GM23338 (cell line): ENCODE results near the gene ZYG11B. TPM values are rescaled to one million over a fixed set of nuclear protein-coding genes. Genes with fewer than 3 reads are reported as not detected.

ENCODE experiments used
- ATAC-seq: fragments of 200-7000 bp; cut with Tn5 transposase; 3 replicates; pipeline ENCODE4 v1.9.1; 2020
- DNase-seq: peaks from one replicate; pipeline ENCODE4 v3.0.0-alpha.2; 2015; ENCODE audit warnings: low spot score
- H2AFZ ChIP-seq: fragments of 200-600 bp; sonication (generic); 2 replicates; pipeline ENCODE4 v1.8.0; 2016; ENCODE audit warnings: antibody characterized with exemption, mild to moderate bottlenecking, moderate library complexity
- H3F3A ChIP-seq: fragments of 200-600 bp; sonication (generic); replicated peaks from 2 replicates; pipeline ENCODE4 v1.8.0; 2017; ENCODE audit warnings: antibody characterized with exemption, mixed run types, low read depth
- H3K27ac ChIP-seq: fragments of 200-600 bp; sonication (generic); 2 replicates; pipeline ENCODE4 v1.6.1; 2016; ENCODE audit warnings: low read depth
- H3K27me3 ChIP-seq: fragments of 200-600 bp; sonication (generic); 2 replicates; pipeline ENCODE4 v1.8.0; 2016; ENCODE audit warnings: mild to moderate bottlenecking, mixed run types, moderate library complexity; ENCODE audit not compliant: insufficient read depth
- H3K36me3 ChIP-seq: fragments of 200-600 bp; sonication (generic); 2 replicates; pipeline ENCODE4 v1.8.0; 2016; ENCODE audit warnings: mild to moderate bottlenecking; ENCODE audit not compliant: insufficient read depth
- H3K4me1 ChIP-seq: fragments of 200-600 bp; sonication (generic); 2 replicates; pipeline ENCODE4 v1.8.0; 2016; ENCODE audit warnings: mild to moderate bottlenecking, moderate library complexity; ENCODE audit not compliant: insufficient read depth
- H3K4me2 ChIP-seq: fragments of 200-600 bp; sonication (generic); 2 replicates; pipeline ENCODE4 v1.7.1; 2017; ENCODE audit warnings: mixed run types
- H3K4me3 ChIP-seq: fragments of 200-600 bp; sonication (generic); 2 replicates; pipeline ENCODE4 v1.6.1; 2016; ENCODE audit warnings: mixed run types
- H3K79me2 ChIP-seq: fragments of 200-600 bp; sonication (generic); replicated peaks from 2 replicates; pipeline ENCODE4 v1.8.0; 2017; ENCODE audit warnings: mild to moderate bottlenecking; ENCODE audit not compliant: insufficient read depth
- H3K9me2 ChIP-seq: fragments of 200-600 bp; sonication (generic); 2 replicates; pipeline ENCODE4 v1.8.0; 2017; ENCODE audit not compliant: insufficient read depth
- H4K20me1 ChIP-seq: fragments of 200-600 bp; sonication (generic); replicated peaks from 2 replicates; pipeline ENCODE4 v1.8.0; 2017; ENCODE audit warnings: mild to moderate bottlenecking; ENCODE audit not compliant: insufficient read depth
- H3K27ac Mint-ChIP-seq: 2 replicates; pipeline ENCODE4 v1.8.0; 2020; ENCODE audit warnings: inconsistent platforms, mild to moderate bottlenecking, moderate library complexity, mixed read lengths
- H3K27me3 Mint-ChIP-seq: 3 replicates; pipeline ENCODE4 v1.8.0; 2022; ENCODE audit warnings: low read depth, mild to moderate bottlenecking, moderate library complexity, mixed read lengths, inconsistent platforms; ENCODE audit not compliant: insufficient read depth, poor library complexity
- H3K36me3 Mint-ChIP-seq: 3 replicates; pipeline ENCODE4 v1.8.0; 2021; ENCODE audit warnings: low read depth, mild to moderate bottlenecking, inconsistent platforms, moderate library complexity, mixed read lengths
- H3K4me1 Mint-ChIP-seq: 3 replicates; pipeline ENCODE4 v1.8.0; 2020; ENCODE audit warnings: mild to moderate bottlenecking, inconsistent platforms, mixed read lengths
- H3K4me3 Mint-ChIP-seq: 3 replicates; pipeline ENCODE4 v1.8.0; 2021; ENCODE audit warnings: moderate library complexity, mild to moderate bottlenecking, inconsistent platforms, mixed read lengths
- H3K9me3 Mint-ChIP-seq: 3 replicates; pipeline ENCODE4 v1.8.0; 2020; ENCODE audit warnings: moderate library complexity, mild to moderate bottlenecking, inconsistent platforms, mixed read lengths
- CREB1 ChIP-seq: fragments of 250-450 bp; sonication (Bioruptor Pico); IDR thresholded peaks from 2 replicates; pipeline ENCODE4 v1.5.0; 2020; ENCODE audit warnings: low read depth, mild to moderate bottlenecking, moderate library complexity
- CTCF ChIP-seq, 2 experiments: fragments of 200-600 bp in 1 of 2; sonication (generic) in 1 of 2; conservative IDR thresholded peaks; 2 replicates each; pipeline versions ENCODE4 v1.5.1 to v1.6.1; 2016 to 2017; ENCODE audit warnings: antibody characterized with exemption in 2 of 2, low read depth in 2 of 2, mild to moderate bottlenecking in 2 of 2, moderate library complexity in 1 of 2
- ETS1 ChIP-seq: IDR thresholded peaks from 2 replicates; pipeline ENCODE4 v1.6.1; 2016; ENCODE audit warnings: antibody characterized with exemption
- EZH2 ChIP-seq: fragments of 200-600 bp; sonication (generic); IDR thresholded peaks from one replicate; pipeline ENCODE4 v1.8.0; 2017; ENCODE audit warnings: antibody characterized with exemption, mild to moderate bottlenecking, low read depth; ENCODE audit not compliant: unreplicated experiment
- EZH2phosphoT487 ChIP-seq: fragments of 200-600 bp; sonication (generic); IDR thresholded peaks from one replicate; pipeline ENCODE4 v1.8.1; 2018; ENCODE audit warnings: antibody characterized with exemption; ENCODE audit not compliant: unreplicated experiment
- JUNB ChIP-seq: IDR thresholded peaks from one replicate; pipeline ENCODE4 v1.6.1; 2016; ENCODE audit warnings: antibody characterized with exemption; ENCODE audit not compliant: unreplicated experiment
- NANOG ChIP-seq: IDR thresholded peaks from 2 replicates; pipeline ENCODE4 v1.6.1; 2016; ENCODE audit warnings: antibody characterized with exemption, borderline replicate concordance
- POLR2AphosphoS5 ChIP-seq: IDR thresholded peaks from 2 replicates; pipeline ENCODE4 v1.6.1; 2016; ENCODE audit warnings: antibody characterized with exemption, low read depth
- REST ChIP-seq: IDR thresholded peaks from one replicate; pipeline ENCODE4 v1.6.1; 2018; ENCODE audit warnings: antibody characterized with exemption; ENCODE audit not compliant: unreplicated experiment
- STAT1 ChIP-seq: IDR thresholded peaks from one replicate; pipeline ENCODE4 v1.6.1; 2016; ENCODE audit warnings: antibody characterized with exemption; ENCODE audit not compliant: unreplicated experiment
- ZNF114 ChIP-seq: fragments of 250-450 bp; sonication (Bioruptor Pico); IDR thresholded peaks from 2 replicates; pipeline ENCODE4 v1.5.0; 2020; ENCODE audit warnings: mild to moderate bottlenecking, moderate library complexity
- long read RNA-seq: library from polyadenylated mRNA; unstranded; transcript quantifications from one replicate; pipeline ENCODE4 v2.0.0, GENCODE V29; 2020; ENCODE audit not compliant: unreplicated experiment
- polyA plus RNA-seq: library from polyadenylated mRNA; unstranded; fragments of >200 nt; fragmentation: Nextera tagmentation; extraction: Ambion mirVana; gene quantifications from 2 replicates; pipeline ENCODE4 v1.2.1, GENCODE V29; 2016
- total RNA-seq: library from RNA; depleted of rRNA; stranded (reverse); fragments of >200 nt; shearing (Covaris generic); gene quantifications from 2 replicates; pipeline ENCODE4 v1.2.3, GENCODE V29; 2014; rRNA removed

The ZYG11B gene
- 35.4 and 42.3 TPM in 2 replicates for total RNA-seq
- polyA plus RNA-seq: 7.5 and 7.8 TPM in 2 replicates
- long read RNA-seq: 0 reads

- peak; percentile 90 for DNase-seq
- ATAC-seq: peak; percentile 96
- Mint-ChIP-seq H3K9me3 (no peaks in the 10 kb centered on the region), H3K4me1 (peaks cover 18% of the 10 kb centered on the region), H3K36me3 (no peaks in the 10 kb centered on the region), H3K27me3 (peaks cover 3% of the 10 kb centered on the region), H3K4me3 (peak within 1 kb of the TSS; percentile 94), H3K27ac (no peak within 1 kb of the TSS)
- H3K4me2 ChIP-seq: peak within 1 kb of the TSS; percentile 98
- H3K9me2 ChIP-seq: no peaks in the 10 kb centered on the region
- H3F3A ChIP-seq: peaks cover 5% of the 10 kb centered on the region
- H4K20me1 ChIP-seq: peaks cover 10% of the 10 kb centered on the region
- peak within 1 kb of the TSS; percentile 97 for H2AFZ ChIP-seq
- peak within 1 kb of the TSS; percentile 91 for H3K4me3 ChIP-seq
- H3K4me1 ChIP-seq: peaks cover 8% of the 10 kb centered on the region
- peak within 1 kb of the TSS; percentile 21; the same call in 1 of the 2 replicates for H3K27ac ChIP-seq
- H3K27me3 ChIP-seq: no peaks in the 10 kb centered on the region
- TF ChIP-seq CREB1 (CRISPR knock-in tag): no peak
- no peak for TF ChIP-seq CTCF (conservative IDR thresholded peaks at IDR 0.05; ENCODE audit: low read depth in 2 of 2)
- peak; percentile 75 for TF ChIP-seq POLR2AphosphoS5
- no peak for TF ChIP-seq REST
- no peak for TF ChIP-seq EZH2
- no peak for TF ChIP-seq STAT1
- H3K36me3 ChIP-seq: no peaks in the 10 kb centered on the region
- peaks cover 49% of the 10 kb centered on the region for H3K79me2 ChIP-seq
Measured at GRCh38 chr1:52726265-52727113, at the start of gene ZYG11B. Gene ZYG11B, plus strand, starts transcription at chr1:52726453. Its CDS starts 201 bp downstream, at chr1:52726654.

- no peak overlapping the region for H3K27ac Mint-ChIP-seq
- DNase-seq (no peak), ATAC-seq (no peak)
- no peaks in the 10 kb centered on the region for H3K27me3 ChIP-seq
- H3K4me3 ChIP-seq: no peak overlapping the region
- H3K36me3 ChIP-seq: no peaks in the 10 kb centered on the region
- peaks cover 24% of the 10 kb centered on the region for H3K4me1 Mint-ChIP-seq
- no peaks in the 10 kb centered on the region for H3K79me2 ChIP-seq
- H2AFZ ChIP-seq: no peak overlapping the region
- peaks cover 9% of the 10 kb centered on the region for H3K27me3 Mint-ChIP-seq
- H3K4me2 ChIP-seq: no peak overlapping the region
- H3K4me3 Mint-ChIP-seq: no peak overlapping the region
- H3K9me2 ChIP-seq: no peaks in the 10 kb centered on the region
- no peaks in the 10 kb centered on the region for H3K9me3 Mint-ChIP-seq
- H3K4me1 ChIP-seq: no peaks in the 10 kb centered on the region; the same call in 1 of the 2 replicates
- H3K36me3 Mint-ChIP-seq: no peaks in the 10 kb centered on the region
- H3K27ac ChIP-seq: no peak overlapping the region
- no peaks in the 10 kb centered on the region for H4K20me1 ChIP-seq
- H3F3A ChIP-seq: no peaks in the 10 kb centered on the region
- TF ChIP-seq ETS1 (no peak), EZH2phosphoT487 (no peak), REST (no peak), ZNF114 (no peak), POLR2AphosphoS5 (no peak), STAT1 (no peak), NANOG (no peak), CREB1 (CRISPR knock-in tag) (no peak), EZH2 (no peak), JUNB (no peak)
Measured at GRCh38 chr1:52677076-52677806, 49.0 kb upstream of the ZYG11B start.
